ENCODE data around the gene DDHD1.

DDHD1 gene

DNA sequence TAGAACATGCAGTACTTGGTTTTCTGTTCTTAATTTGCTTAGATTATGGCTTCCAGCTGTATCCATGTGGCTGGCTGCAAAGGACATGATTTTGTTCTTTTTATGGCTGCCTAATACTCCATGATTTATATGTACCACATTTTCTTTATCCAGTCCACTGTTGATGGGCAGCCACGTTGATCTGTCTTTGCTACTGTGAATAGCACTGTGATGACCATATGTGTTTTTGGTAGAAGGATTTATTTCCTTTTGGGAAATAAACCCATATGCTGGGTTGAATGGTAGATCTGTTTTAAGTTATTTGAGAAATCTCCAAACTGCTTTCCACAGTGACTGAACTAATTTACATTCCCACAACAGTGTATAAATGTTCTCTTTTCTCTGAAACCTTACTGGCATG is 116.1 kb downstream of the DDHD1 start:
- no peak overlapping the region for H3K27ac ChIP-seq (ENCODE audit: low read length)
- H3K4me2 ChIP-seq (ENCODE audit: low read length): no peak overlapping the region
- H3K9ac ChIP-seq (ENCODE audit: low read length): no peak overlapping the region
- TF ChIP-seq, protein P1, sequence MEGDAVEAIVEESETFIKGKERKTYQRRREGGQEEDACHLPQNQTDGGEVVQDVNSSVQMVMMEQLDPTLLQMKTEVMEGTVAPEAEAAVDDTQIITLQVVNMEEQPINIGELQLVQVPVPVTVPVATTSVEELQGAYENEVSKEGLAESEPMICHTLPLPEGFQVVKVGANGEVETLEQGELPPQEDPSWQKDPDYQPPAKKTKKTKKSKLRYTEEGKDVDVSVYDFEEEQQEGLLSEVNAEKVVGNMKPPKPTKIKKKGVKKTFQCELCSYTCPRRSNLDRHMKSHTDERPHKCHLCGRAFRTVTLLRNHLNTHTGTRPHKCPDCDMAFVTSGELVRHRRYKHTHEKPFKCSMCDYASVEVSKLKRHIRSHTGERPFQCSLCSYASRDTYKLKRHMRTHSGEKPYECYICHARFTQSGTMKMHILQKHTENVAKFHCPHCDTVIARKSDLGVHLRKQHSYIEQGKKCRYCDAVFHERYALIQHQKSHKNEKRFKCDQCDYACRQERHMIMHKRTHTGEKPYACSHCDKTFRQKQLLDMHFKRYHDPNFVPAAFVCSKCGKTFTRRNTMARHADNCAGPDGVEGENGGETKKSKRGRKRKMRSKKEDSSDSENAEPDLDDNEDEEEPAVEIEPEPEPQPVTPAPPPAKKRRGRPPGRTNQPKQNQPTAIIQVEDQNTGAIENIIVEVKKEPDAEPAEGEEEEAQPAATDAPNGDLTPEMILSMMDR (IDR thresholded peaks at IDR 0.05; ENCODE audit: low read depth, low read length): no peak
- no peak for TF ChIP-seq EZH2phosphoT487 (IDR thresholded peaks at IDR 0.05; ENCODE audit: low read depth)
- no peaks in the 10 kb centered on the region for H3K27me3 ChIP-seq (ENCODE audit: low read depth, low read length)
- H3K9me3 ChIP-seq (ENCODE audit: insufficient read depth, low read length): no peaks in the 10 kb centered on the region
- H3K79me2 ChIP-seq (ENCODE audit: low read length): no peaks in the 10 kb centered on the region
- H4K20me1 ChIP-seq (ENCODE audit: insufficient read depth, low read length): no peaks in the 10 kb centered on the region
- peaks cover 56% of the 10 kb centered on the region for H3K36me3 ChIP-seq (replicated peaks; ENCODE audit: low read depth, low read length)
- H3K4me1 ChIP-seq (ENCODE audit: low read length): no peaks in the 10 kb centered on the region
- no peak overlapping the region for H3K4me3 ChIP-seq (ENCODE audit: low read length)
- no peak overlapping the region for H2AFZ ChIP-seq (ENCODE audit: low read depth, low read length)

DNA sequence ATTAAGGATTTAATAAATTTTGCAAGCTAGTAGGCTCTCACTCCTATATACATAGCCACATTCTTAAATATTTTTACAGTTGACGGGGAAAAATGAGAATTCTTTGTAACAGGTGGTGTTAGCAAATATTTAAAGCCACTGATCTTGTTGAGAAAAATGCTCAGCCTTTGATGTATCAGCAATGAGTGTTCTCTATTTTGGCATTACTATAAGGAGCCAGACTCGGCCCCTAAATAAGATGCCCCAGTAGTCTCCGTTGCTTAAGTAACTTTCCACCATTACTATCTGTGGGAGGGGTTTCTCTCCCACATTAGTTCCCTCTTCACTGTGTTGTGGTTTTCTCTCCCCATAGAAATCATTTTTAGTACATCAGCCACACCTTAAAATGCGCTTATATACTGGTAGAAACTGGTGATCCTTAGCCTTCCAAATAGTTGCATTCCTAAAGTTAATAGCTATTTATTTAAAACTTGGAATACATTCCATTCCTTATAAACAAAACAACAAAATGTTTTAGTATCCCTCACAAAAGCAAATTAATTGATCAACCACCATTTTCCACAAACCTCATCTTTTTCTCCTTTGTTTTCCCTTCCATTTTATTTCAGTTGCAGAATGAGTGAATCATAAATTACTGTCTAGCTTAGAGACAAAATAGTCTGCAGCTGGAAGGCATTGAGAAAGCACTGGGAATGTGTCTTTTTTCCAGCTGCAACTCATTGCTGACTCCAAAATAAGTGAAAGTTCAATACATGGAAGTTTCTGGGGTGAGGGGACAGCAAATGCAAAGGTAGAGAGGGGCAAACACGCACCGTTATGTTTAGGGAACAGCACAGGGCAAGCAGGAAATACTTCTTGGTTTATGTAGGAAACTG is 117.5 kb downstream of the DDHD1 start:
- Histone ChIP-seq H3K36me3 (replicated peaks; ENCODE audit: low read depth, low read length) (peaks cover 50% of the 10 kb centered on the region), H3K27me3 (ENCODE audit: low read depth, low read length) (no peaks in the 10 kb centered on the region), H3K9me3 (ENCODE audit: insufficient read depth, low read length) (no peaks in the 10 kb centered on the region), H2AFZ (ENCODE audit: low read depth, low read length) (no peak overlapping the region), H3K4me1 (ENCODE audit: low read length) (no peaks in the 10 kb centered on the region), H3K4me2 (ENCODE audit: low read length) (no peak overlapping the region), H3K79me2 (ENCODE audit: low read length) (no peaks in the 10 kb centered on the region), H3K9ac (ENCODE audit: low read length) (no peak overlapping the region), H4K20me1 (ENCODE audit: insufficient read depth, low read length) (no peaks in the 10 kb centered on the region), H3K4me3 (ENCODE audit: low read length) (no peak overlapping the region), H3K27ac (ENCODE audit: low read length) (no peak overlapping the region)
- TF ChIP-seq EZH2phosphoT487 (IDR thresholded peaks at IDR 0.05; ENCODE audit: low read depth): no peak
- TF ChIP-seq, protein P1 (IDR thresholded peaks at IDR 0.05; ENCODE audit: low read depth, low read length): no peak

DNA sequence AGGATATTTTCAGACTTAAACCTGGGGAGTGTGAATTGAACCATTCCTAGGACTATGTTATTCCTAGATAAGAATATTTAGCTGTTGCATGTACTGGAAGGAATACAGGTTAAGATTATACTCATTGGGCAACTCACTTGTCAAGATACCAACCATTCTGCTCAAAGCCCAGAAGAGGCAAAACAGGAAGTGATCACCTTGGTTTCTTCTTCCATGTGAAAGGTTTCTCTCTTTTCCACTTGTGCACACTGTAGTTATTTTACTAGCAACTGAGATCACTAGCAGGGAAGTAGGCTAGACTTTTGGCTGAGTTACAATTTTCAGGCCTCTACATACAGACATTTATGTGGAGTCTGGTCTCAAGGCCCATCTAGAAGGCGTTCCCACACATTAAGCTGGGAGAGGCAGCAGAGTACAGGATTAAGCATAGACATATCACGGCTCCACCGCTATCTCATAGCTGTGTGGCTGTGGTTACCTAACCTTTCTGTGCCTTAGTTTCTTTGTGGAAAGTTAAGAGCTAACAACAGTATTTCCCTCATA is 118.4 kb downstream of the DDHD1 start:
- Histone ChIP-seq H3K4me3 (ENCODE audit: low read length) (no peak overlapping the region), H4K20me1 (ENCODE audit: insufficient read depth, low read length) (no peaks in the 10 kb centered on the region), H3K9me3 (ENCODE audit: insufficient read depth, low read length) (no peaks in the 10 kb centered on the region), H3K4me2 (ENCODE audit: low read length) (no peak overlapping the region), H3K9ac (ENCODE audit: low read length) (no peak overlapping the region), H3K27me3 (ENCODE audit: low read depth, low read length) (no peaks in the 10 kb centered on the region), H3K27ac (ENCODE audit: low read length) (no peak overlapping the region), H3K36me3 (replicated peaks; ENCODE audit: low read depth, low read length) (peaks cover 43% of the 10 kb centered on the region), H2AFZ (ENCODE audit: low read depth, low read length) (no peak overlapping the region), H3K4me1 (ENCODE audit: low read length) (no peaks in the 10 kb centered on the region), H3K79me2 (ENCODE audit: low read length) (no peaks in the 10 kb centered on the region)
- TF ChIP-seq, protein P1 (IDR thresholded peaks at IDR 0.05; ENCODE audit: low read depth, low read length): no peak
- TF ChIP-seq EZH2phosphoT487 (IDR thresholded peaks at IDR 0.05; ENCODE audit: low read depth): no peak

DNA sequence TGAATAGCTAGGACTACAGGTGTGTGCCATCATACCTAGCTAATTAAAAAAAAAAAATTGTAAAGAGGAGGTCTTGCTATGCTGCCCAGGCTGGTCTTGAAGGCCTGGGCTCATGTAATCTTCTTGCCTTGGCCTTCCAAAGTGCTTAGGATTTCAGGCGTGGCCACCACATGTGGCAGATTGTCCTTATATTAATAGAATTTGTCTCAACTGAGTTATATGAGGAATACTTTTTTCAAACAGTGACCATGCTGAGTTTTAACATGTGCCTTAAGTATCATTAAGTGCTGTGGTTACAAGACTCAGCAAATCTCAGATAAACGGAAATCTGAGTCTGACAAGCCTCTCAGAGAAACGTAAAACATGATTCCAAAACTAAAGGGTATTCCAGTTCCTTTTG is 119.1 kb downstream of the DDHD1 start:
- H4K20me1 ChIP-seq (ENCODE audit: insufficient read depth, low read length): no peaks in the 10 kb centered on the region
- H3K4me3 ChIP-seq (ENCODE audit: low read length): no peak overlapping the region
- no peak overlapping the region for H3K9ac ChIP-seq (ENCODE audit: low read length)
- no peak for TF ChIP-seq EZH2phosphoT487 (IDR thresholded peaks at IDR 0.05; ENCODE audit: low read depth)
- no peaks in the 10 kb centered on the region for H3K4me1 ChIP-seq (ENCODE audit: low read length)
- no peaks in the 10 kb centered on the region for H3K79me2 ChIP-seq (ENCODE audit: low read length)
- no peak overlapping the region for H3K4me2 ChIP-seq (ENCODE audit: low read length)
- no peak overlapping the region for H2AFZ ChIP-seq (ENCODE audit: low read depth, low read length)
- H3K27me3 ChIP-seq (ENCODE audit: low read depth, low read length): no peaks in the 10 kb centered on the region
- H3K36me3 ChIP-seq (replicated peaks; ENCODE audit: low read depth, low read length): peaks cover 36% of the 10 kb centered on the region
- H3K9me3 ChIP-seq (ENCODE audit: insufficient read depth, low read length): no peaks in the 10 kb centered on the region
- no peak overlapping the region for H3K27ac ChIP-seq (ENCODE audit: low read length)

Data from OCI-LY3 (cell line).